Effector memory CD8-positive, alpha-beta T cell (primary cell): ENCODE results near the gene CCDC192.

ENCODE experiments used
- ATAC-seq: fragments of 150-1000 bp; cut with Tn5 transposase; replicated peaks from 2 replicates; pipeline ENCODE4 v1.10.0; 2021; ENCODE audit warnings: mild to moderate bottlenecking, moderate library complexity
- DNase-seq, 3 experiments: peaks; one replicate each; pipeline ENCODE4 v3.0.0; 2021
- H3K27ac Mint-ChIP-seq, 2 donors: one replicate each; pipeline ENCODE4 v1.8.0; 2022; ENCODE audit warnings: mild to moderate bottlenecking in 2 of 2, mixed read lengths in 2 of 2, moderate library complexity in 2 of 2
- H3K27me3 Mint-ChIP-seq, 2 donors: one replicate each; pipeline ENCODE4 v1.8.0; 2022; ENCODE audit warnings: mixed read lengths in 2 of 2
- H3K36me3 Mint-ChIP-seq: one replicate; pipeline ENCODE4 v1.8.0; 2022; ENCODE audit warnings: mild to moderate bottlenecking, moderate library complexity, mixed read lengths; ENCODE audit not compliant: insufficient read depth
- H3K4me1 Mint-ChIP-seq, 2 donors: one replicate each; pipeline ENCODE4 v1.8.0; 2022; ENCODE audit warnings: low read depth in 2 of 2, mixed read lengths in 2 of 2
- H3K4me3 Mint-ChIP-seq, 2 donors: one replicate each; pipeline ENCODE4 v1.8.0; 2022; ENCODE audit warnings: mild to moderate bottlenecking in 2 of 2, mixed read lengths in 2 of 2, moderate library complexity in 2 of 2
- H3K9me3 Mint-ChIP-seq, 2 donors: one replicate each; pipeline ENCODE4 v1.8.0; 2022; ENCODE audit warnings: mixed read lengths in 2 of 2

CCDC192 gene

DNA sequence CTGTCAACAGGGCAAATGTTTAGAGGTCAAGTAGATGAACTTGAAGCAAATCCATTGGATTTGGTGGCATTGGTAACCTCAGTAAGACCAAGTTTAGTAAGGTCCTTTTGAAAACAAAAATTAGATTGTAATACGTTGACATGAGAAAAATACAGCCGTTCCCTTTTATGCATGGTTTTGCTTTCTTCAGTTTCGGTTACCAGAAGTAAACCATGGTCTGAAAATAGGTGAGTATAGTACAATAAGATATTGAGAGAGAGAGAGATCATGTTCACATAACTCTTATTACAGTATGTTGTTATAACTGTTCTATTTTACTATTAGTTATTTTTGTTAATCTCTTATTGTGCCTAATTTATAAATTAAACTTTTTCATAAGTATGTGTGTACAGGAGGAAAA, 223.8 kb downstream of the CCDC192 start:
- Mint-ChIP-seq H3K27me3 (peaks cover 0 to 8% of the 10 kb centered on the region in 2 donors), H3K36me3 (no peaks in the 10 kb centered on the region), H3K9me3 (no peaks in the 10 kb centered on the region), H3K4me1 (no peaks in the 10 kb centered on the region), H3K4me3 (no peak overlapping the region), H3K27ac (no peak overlapping the region)
- ATAC-seq (no peak), DNase-seq (no peak)

DNA sequence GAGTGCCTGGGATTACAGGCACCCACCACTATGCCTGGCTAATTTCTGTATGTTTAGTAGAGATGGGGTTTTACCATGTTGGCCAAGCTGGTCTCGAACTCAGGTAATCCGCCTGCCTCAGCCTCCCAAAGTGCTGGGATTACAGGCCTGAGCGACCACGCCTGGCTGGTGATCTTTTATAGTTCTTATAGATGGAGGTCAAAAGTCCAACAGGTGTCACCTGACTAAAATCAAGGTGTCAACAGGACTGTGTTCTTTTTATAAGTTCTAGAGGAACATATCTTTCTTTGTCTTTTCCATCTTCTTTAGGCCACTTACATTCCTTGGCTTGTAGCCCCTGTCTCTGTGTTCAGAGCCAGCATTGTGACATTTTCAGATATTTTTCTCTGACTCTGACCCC, 224.9 kb downstream of the CCDC192 start:
- H3K4me3 Mint-ChIP-seq = no peak overlapping the region
- no peaks in the 10 kb centered on the region for H3K4me1 Mint-ChIP-seq
- peaks cover 0 to 8% of the 10 kb centered on the region in 2 donors for H3K27me3 Mint-ChIP-seq
- DNase-seq = no peak
- ATAC-seq = no peak
- no peaks in the 10 kb centered on the region for H3K9me3 Mint-ChIP-seq
- no peak overlapping the region for H3K27ac Mint-ChIP-seq
- no peaks in the 10 kb centered on the region for H3K36me3 Mint-ChIP-seq

GRCh38 chr5:127930311-127930710, 227.1 kb downstream of the CCDC192 start:
- no peak for DNase-seq
- Mint-ChIP-seq H3K4me3 (no peak overlapping the region), H3K27me3 (peaks cover 0 to 8% of the 10 kb centered on the region in 2 donors), H3K4me1 (no peaks in the 10 kb centered on the region), H3K9me3 (no peaks in the 10 kb centered on the region), H3K36me3 (no peaks in the 10 kb centered on the region), H3K27ac (no peak overlapping the region)
- no peak for ATAC-seq

- peaks cover 1 to 3% of the 10 kb centered on the region in 2 donors for H3K4me1 Mint-ChIP-seq
Observed at GRCh38 chr5:127931396-127931795, 228.2 kb downstream of the CCDC192 start.

GRCh38 chr5:127933348-127933747, 230.2 kb downstream of the CCDC192 start:
- Mint-ChIP-seq H3K27ac (no peak overlapping the region), H3K27me3 (no peaks in the 10 kb centered on the region), H3K4me1 (peaks cover 6 to 7% of the 10 kb centered on the region in 2 donors), H3K9me3 (no peaks in the 10 kb centered on the region), H3K36me3 (no peaks in the 10 kb centered on the region), H3K4me3 (no peak overlapping the region)
- no peak for DNase-seq
- ATAC-seq = no peak

More at GRCh38 chr5:127931396-127931795, 228.2 kb downstream of the CCDC192 start:
- Mint-ChIP-seq H3K4me3 (no peak overlapping the region), H3K36me3 (no peaks in the 10 kb centered on the region), H3K27ac (no peak overlapping the region), H3K9me3 (no peaks in the 10 kb centered on the region), H3K27me3 (peaks cover 0 to 5% of the 10 kb centered on the region in 2 donors)
- no peak for DNase-seq
- ATAC-seq = no peak

GRCh38 chr5:127934791-127935256, 231.6 kb downstream of the CCDC192 start:
- no peak for DNase-seq
- Mint-ChIP-seq H3K27ac (peak overlapping the region in 1 of 2 donors; percentile 25), H3K36me3 (no peaks in the 10 kb centered on the region), H3K9me3 (no peaks in the 10 kb centered on the region), H3K4me1 (peaks cover 6 to 7% of the 10 kb centered on the region in 2 donors), H3K4me3 (no peak overlapping the region), H3K27me3 (no peaks in the 10 kb centered on the region)
- ATAC-seq = no peak

DNA sequence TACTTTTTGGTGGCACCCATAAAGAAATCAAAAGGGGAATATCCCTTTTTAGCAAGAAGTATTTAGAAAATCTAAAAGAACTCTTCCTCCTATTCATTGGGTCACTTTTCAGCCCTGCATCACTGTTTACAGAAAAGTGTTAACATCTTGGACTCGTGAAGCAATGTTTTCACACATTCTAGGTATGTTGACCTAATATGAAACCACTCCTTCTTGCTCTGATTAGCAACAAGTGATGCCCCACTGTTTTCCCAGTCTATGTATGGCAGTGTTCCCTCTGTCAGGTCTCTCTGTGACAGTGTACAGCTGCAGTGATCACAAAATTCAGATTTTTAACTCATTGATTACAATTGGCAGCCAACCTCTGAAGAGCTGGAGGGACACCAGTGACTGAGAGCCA, 232.2 kb downstream of the CCDC192 start:
- Mint-ChIP-seq H3K4me1 (peaks cover 6 to 7% of the 10 kb centered on the region in 2 donors), H3K36me3 (no peaks in the 10 kb centered on the region), H3K27me3 (no peaks in the 10 kb centered on the region), H3K27ac (no peak overlapping the region), H3K4me3 (peak overlapping the region in 1 of 2 donors; percentile 2), H3K9me3 (no peaks in the 10 kb centered on the region)
- DNase-seq (no peak), ATAC-seq (no peak)

DNA sequence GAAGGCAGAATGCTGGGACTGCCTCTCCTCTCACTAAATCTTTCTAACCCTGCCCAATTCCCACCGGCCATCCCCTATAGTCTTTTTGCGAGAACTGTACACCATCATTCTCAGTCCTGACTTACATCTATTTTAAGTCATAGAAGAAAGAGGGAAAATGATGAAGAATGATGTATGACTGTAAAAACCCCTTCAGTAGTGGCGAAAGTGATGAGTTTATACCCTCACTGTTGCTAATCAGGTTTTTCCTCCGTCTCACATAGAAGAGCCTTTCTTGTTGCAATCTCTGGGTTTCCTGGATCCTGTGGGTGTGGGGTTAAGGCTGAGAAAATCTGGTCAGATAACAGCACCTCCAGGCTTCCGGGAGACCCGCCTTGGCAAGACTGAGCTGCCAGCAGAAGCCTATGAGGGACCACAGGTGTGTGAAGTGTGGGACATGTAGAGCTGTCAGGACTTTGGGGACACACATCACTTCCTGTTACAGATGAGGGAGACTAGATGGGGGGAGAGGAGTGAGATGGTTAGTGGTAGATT, 233.3 kb downstream of the CCDC192 start:
- ATAC-seq (peak; percentile 96), DNase-seq (peak; percentile 18 to 39 (median 35))
- Mint-ChIP-seq H3K27ac (peak overlapping the region; percentile 33 to 60), H3K4me1 (peaks cover 6 to 7% of the 10 kb centered on the region in 2 donors), H3K9me3 (no peaks in the 10 kb centered on the region), H3K36me3 (no peaks in the 10 kb centered on the region), H3K4me3 (peak overlapping the region; percentile 2 to 25), H3K27me3 (no peaks in the 10 kb centered on the region)

DNA sequence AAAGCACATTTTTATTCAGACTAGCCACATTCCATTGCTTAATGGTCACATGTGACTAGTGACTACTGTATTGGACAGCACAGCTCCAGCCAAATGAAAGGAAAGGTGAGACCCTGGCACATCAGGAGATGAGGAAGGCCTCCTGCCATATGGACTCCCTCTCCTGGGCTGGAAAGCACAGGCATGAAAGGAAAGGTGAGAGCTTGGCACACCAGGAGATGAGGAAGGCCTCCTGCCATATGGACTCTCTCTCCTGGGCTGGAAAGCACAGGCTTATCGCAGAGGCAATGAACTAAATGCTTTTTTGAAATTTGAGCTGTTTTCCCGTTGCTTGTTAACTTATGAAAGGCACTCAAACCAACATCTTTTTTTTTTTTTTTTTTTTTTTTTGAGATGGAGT, 235.6 kb downstream of the CCDC192 start:
- no peaks in the 10 kb centered on the region for H3K36me3 Mint-ChIP-seq
- H3K4me1 Mint-ChIP-seq = peaks cover 6 to 7% of the 10 kb centered on the region in 2 donors
- no peaks in the 10 kb centered on the region for H3K9me3 Mint-ChIP-seq
- no peak overlapping the region for H3K27ac Mint-ChIP-seq
- H3K4me3 Mint-ChIP-seq = no peak overlapping the region
- DNase-seq (no peak), ATAC-seq (no peak)
- H3K27me3 Mint-ChIP-seq = no peaks in the 10 kb centered on the region

- no peak for DNase-seq
- no peak for ATAC-seq
- no peaks in the 10 kb centered on the region for H3K9me3 Mint-ChIP-seq
- H3K4me3 Mint-ChIP-seq = no peak overlapping the region
- peaks cover 6 to 7% of the 10 kb centered on the region in 2 donors for H3K4me1 Mint-ChIP-seq
- H3K36me3 Mint-ChIP-seq = no peaks in the 10 kb centered on the region
- H3K27ac Mint-ChIP-seq = no peak overlapping the region
- H3K27me3 Mint-ChIP-seq = no peaks in the 10 kb centered on the region
Observed at GRCh38 chr5:127940854-127941253, 237.7 kb downstream of the CCDC192 start.

GRCh38 chr5:127941646-127942045, 238.5 kb downstream of the CCDC192 start:
- no peak for ATAC-seq

DNA sequence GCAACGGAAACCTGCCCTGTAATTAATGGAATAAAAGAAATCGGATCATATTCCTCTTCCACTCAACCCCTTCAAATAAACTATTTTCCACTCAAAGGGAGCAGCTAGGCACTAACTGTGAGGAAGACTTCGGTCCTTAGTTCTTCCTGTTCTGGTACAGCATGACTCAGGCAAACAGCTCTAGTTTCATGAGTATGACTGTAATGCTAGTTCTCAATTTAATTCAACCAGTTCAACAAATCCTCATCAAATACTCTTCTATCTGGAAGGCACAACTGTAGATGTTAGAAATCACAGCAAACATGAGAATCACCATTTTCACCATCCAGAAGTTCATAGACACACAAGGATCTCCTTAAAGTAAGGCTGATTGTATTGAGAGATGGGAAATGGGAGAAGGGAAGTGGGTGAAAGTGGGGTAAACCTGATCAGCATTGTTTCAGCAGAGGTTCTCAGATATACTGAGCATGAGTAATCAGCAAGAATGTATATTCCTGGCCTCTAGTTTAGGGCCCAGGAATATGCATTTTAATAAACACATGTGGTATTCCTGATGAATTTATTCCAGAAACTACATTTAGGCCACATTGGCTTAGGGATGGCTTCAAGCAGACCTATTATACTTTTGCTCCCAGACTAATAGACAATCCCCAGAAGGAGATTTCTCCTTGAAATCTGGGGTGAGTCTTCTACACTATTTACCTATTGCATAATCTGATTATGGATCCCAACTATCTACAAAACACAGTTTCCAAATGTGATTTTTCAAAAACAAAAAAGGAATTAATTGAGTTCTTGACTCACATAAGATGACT, 239.3 kb downstream of the CCDC192 start:
- H3K36me3 Mint-ChIP-seq = no peaks in the 10 kb centered on the region
- no peaks in the 10 kb centered on the region for H3K9me3 Mint-ChIP-seq
- no peak for DNase-seq
- no peak overlapping the region for H3K4me3 Mint-ChIP-seq
- ATAC-seq = no peak
- peaks cover 0 to 2% of the 10 kb centered on the region in 2 donors for H3K4me1 Mint-ChIP-seq
- no peak overlapping the region for H3K27ac Mint-ChIP-seq
- H3K27me3 Mint-ChIP-seq = no peaks in the 10 kb centered on the region

More at GRCh38 chr5:127941646-127942045, 238.5 kb downstream of the CCDC192 start:
- Mint-ChIP-seq H3K27ac (no peak overlapping the region), H3K4me3 (no peak overlapping the region), H3K36me3 (no peaks in the 10 kb centered on the region), H3K9me3 (no peaks in the 10 kb centered on the region), H3K4me1 (peaks cover 1 to 4% of the 10 kb centered on the region in 2 donors), H3K27me3 (no peaks in the 10 kb centered on the region)
- no peak for DNase-seq

DNA sequence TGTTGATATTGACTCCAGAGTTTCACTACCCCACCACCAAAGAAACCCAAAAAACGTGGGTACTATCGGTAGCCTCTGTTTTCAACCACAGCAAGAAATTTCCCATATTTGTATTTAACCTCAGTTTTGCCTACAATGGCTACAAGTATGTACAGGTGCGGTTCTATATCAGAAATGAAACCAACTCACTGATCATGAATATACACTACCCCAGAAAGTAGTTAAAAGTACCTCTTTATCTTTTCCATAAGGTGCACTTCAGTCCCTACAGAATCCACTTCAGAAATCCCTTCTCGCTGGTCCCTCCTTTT, 239.8 kb downstream of the CCDC192 start:
- Mint-ChIP-seq H3K4me3 (no peak overlapping the region), H3K36me3 (no peaks in the 10 kb centered on the region), H3K9me3 (no peaks in the 10 kb centered on the region), H3K27ac (no peak overlapping the region), H3K4me1 (no peaks in the 10 kb centered on the region), H3K27me3 (no peaks in the 10 kb centered on the region)
- no peak for DNase-seq
- ATAC-seq = no peak

GRCh38 chr5:127944125-127944524, 240.9 kb downstream of the CCDC192 start:
- Mint-ChIP-seq H3K27me3 (no peaks in the 10 kb centered on the region), H3K27ac (no peak overlapping the region), H3K36me3 (no peaks in the 10 kb centered on the region), H3K4me3 (no peak overlapping the region), H3K9me3 (no peaks in the 10 kb centered on the region), H3K4me1 (no peaks in the 10 kb centered on the region)
- ATAC-seq (no peak), DNase-seq (no peak)
